GM12864 (cell line): Measurements from ENCODE around the gene FGF16.
"Not testable (repeated sequence)": the region's sequence is repeated elsewhere in the genome, so short reads cannot be mapped to it uniquely, and the experiment has no call there.

Source experiments
- DNase-seq: peaks from one replicate; pipeline ENCODE4 v3.0.0-alpha.2; 2011; ENCODE audit warnings: low read depth
- H3K4me3 ChIP-seq: 2 replicates; pipeline ENCODE4 v1.5.1; 2011; ENCODE audit warnings: mild to moderate bottlenecking, low read depth, low read length, control low read depth
- TF ChIP-seq, protein P1 (sequence below): IDR thresholded peaks from 2 replicates; pipeline ENCODE4 v1.5.1; 2011; ENCODE audit warnings: low read depth, mild to moderate bottlenecking, moderate library complexity, low read length, control low read depth, inconsistent platforms; ENCODE audit errors: missing control alignments

FGF16 gene

DNA sequence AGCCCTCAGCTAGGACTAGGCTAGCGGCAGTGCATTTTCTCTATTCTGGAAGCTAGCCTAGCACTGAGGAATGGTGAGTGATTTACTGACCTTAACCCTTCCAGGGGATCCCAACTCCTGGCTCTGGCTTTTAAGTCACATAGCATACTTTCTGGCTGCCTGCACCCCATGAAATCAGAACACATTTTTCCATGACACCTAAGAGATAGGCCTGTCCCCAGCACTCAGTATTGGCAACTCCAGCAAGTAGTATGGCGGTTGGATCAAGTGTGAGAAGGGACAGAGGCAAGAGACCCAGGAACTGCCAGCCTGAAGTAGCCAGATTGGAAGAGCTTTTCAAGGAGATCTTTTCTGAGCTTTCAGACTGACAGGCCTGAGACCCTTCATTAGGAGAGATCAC is 8.2 kb downstream of the FGF16 start:
- no peak for DNase-seq
- no peak overlapping the region for H3K4me3 ChIP-seq
- TF ChIP-seq, protein P1, sequence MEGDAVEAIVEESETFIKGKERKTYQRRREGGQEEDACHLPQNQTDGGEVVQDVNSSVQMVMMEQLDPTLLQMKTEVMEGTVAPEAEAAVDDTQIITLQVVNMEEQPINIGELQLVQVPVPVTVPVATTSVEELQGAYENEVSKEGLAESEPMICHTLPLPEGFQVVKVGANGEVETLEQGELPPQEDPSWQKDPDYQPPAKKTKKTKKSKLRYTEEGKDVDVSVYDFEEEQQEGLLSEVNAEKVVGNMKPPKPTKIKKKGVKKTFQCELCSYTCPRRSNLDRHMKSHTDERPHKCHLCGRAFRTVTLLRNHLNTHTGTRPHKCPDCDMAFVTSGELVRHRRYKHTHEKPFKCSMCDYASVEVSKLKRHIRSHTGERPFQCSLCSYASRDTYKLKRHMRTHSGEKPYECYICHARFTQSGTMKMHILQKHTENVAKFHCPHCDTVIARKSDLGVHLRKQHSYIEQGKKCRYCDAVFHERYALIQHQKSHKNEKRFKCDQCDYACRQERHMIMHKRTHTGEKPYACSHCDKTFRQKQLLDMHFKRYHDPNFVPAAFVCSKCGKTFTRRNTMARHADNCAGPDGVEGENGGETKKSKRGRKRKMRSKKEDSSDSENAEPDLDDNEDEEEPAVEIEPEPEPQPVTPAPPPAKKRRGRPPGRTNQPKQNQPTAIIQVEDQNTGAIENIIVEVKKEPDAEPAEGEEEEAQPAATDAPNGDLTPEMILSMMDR: no peak

DNA sequence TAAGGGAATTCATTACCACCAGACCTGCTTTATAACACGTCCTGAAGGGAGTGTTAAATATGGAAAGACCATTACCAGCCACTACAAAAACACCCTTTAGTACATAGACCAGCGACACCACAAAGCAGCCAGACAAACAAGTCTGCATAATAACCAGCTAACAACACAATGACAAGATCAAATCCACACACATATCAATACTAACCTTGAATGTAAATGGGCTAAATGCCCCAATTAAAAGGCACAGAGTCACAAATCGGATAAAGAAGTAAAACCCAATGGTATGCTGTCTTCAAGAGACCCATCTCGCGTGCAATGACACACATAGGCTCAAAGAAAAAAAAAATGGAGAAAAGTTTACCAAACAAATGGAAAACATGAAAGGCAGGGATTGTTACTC is 36.9 kb downstream of the FGF16 start:
- no peak overlapping the region for H3K4me3 ChIP-seq
- TF ChIP-seq, protein P1: no peak
- DNase-seq: no peak

DNA sequence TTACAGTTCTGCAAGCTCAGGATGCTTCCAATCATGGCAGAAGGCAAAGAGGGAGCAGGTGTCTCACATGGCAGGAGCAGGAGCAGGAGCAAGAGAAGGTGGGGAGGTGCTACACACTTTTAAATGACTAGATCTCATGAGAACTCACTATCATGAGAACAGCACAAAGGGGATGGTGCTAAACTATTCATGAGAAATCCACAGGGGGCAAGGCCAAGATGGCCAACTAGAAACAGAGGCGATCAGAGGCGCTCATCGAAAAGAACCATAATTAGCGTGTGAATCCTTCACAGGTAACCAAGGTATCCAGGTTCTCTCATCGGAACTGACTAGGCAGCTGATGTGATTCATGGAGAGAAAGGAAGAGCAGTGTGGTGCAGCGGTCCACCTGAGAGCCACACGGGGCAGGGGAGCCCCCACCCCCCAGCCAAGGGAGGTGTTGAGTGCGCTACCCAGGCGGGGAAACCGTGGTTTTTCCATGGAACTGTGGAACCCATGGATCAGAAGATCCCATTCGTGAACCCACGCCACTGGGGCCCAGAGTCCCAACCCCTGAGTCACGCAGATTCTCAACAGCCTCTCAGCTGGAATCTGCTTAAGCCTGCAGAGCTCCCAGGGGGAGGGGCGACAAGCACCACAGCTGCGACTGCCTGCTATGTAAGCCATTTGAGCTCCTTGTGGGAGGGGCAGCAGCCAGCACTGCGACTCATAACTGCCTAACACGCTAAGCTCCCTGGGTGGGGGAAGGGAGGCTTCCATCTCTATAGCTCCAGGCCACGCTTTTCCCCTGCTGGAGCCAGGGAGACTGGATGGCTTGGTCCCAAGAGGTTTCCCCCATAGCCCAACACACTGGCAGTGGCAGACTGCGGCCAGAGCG is 46.7 kb downstream of the FGF16 start:
- TF ChIP-seq, protein P1: no peak
- no peak overlapping the region for H3K4me3 ChIP-seq
- no peak for DNase-seq

DNA sequence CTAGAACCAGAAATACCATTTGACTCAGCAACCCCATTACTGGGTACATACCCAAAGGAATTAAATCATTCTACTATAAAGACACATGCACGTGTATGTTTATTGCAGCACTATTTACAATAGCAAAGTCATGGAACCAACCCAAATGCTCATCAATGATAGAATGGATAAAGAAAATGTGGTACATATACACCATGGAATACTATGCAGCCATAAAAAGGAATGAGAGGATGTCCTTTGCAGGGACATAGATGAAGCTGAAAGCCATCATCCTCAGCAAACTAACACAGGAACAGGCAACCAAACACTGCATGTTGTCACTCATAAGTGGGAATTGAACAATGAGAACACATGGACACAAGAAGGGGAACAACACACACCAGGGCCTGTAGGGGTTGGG is 53.0 kb downstream of the FGF16 start:
- not testable (repeated sequence) for DNase-seq

DNA sequence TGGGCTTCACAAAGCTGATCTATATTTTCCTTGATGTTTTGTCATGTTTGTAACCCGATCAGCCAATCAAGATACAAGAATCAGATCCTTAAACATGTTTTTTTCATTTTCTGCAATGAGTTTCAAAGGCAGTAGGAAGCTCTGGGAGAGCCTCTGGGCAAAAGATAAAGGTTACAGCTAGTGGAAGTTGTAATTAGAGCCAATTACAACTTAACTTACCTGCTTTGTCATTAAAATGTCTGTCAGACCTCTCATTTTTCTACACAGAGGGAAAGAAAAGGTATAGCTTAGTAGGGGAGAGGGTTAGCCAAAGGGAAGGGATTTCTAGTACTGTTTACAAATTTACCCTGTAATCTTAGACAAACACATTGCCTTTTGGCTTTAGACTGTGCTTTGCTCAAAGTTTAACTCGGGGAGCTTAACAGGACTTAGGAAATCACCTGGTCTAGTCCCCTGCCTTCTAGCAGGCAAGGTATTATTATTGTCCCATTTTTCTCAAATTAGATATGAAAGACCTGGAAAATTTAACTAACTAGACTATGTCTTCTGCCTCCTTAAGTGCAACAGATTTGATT is 55.8 kb downstream of the FGF16 start:
- no peak overlapping the region for H3K4me3 ChIP-seq
- no peak for DNase-seq
- TF ChIP-seq, protein P1: no peak

More for the DNA sequence above, 53.0 kb downstream of the FGF16 start:
- H3K4me3 ChIP-seq: not testable (repeated sequence)

DNA sequence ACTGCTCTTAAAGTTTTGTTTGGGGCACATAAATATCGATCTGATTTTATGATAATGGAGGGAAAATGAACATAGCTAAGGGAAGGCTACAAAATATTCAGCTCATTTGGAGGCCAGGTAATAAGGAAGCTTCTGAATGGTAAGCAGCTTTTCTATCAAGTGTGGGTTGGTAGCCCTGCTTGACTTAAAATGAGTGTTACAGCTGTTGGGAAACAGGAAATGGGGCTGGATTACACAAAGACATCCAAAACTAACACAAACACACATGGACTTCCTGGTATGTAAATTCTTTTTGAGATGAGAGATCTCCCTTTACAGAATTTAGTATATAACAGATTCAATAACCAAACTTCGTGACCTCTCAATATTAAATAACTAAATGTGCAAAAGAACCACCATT is 58.0 kb downstream of the FGF16 start:
- no peak for DNase-seq
- TF ChIP-seq, protein P1: no peak
- H3K4me3 ChIP-seq: no peak overlapping the region
